SK-N-MC (cell line): ENCODE data around the gene DNAJA4.

Experiments
- DNase-seq: peaks from one replicate; pipeline ENCODE4 v3.0.0-alpha.2; 2011; ENCODE audit warnings: low read depth, low spot score
- H3K27ac ChIP-seq: fragments of 200-600 bp; sonication (generic); 2 replicates; pipeline ENCODE4 v1.5.1; 2016; ENCODE audit warnings: mixed run types
- H3K36me3 ChIP-seq: fragments of 200-600 bp; sonication (generic); 2 replicates; pipeline ENCODE4 v1.6.1; 2017; ENCODE audit warnings: antibody characterized with exemption, low read length, mixed read lengths; ENCODE audit not compliant: insufficient read depth
- H3K4me3 ChIP-seq: fragments of 200-600 bp; sonication (generic); 2 replicates; pipeline ENCODE4 v1.5.1; 2016
- H3K9ac ChIP-seq: fragments of 200-600 bp; sonication (generic); 2 replicates; pipeline ENCODE4 v1.8.0; 2017; ENCODE audit warnings: mixed run types, mixed read lengths; ENCODE audit not compliant: insufficient read length
- H3K9me3 ChIP-seq: fragments of 200-600 bp; sonication (generic); 2 replicates; pipeline ENCODE4 v1.6.1; 2017; ENCODE audit warnings: low read depth, mild to moderate bottlenecking, antibody characterized with exemption, low read length, moderate library complexity, mixed read lengths
- EZH2 ChIP-seq: fragments of 200-600 bp; sonication (generic); IDR thresholded peaks from one replicate; pipeline ENCODE4 v1.6.1; 2017; ENCODE audit warnings: antibody characterized with exemption
- FOXP2 ChIP-seq: optimal IDR thresholded peaks from 2 replicates; pipeline ENCODE3; 2011; ENCODE audit warnings: mild to moderate bottlenecking, moderate library complexity; ENCODE audit not compliant: insufficient read depth; ENCODE audit errors: extremely low read length, control extremely low read depth
- POLR2AphosphoS5 ChIP-seq: IDR thresholded peaks from 2 replicates; pipeline ENCODE4 v1.6.1; 2012; ENCODE audit warnings: mild to moderate bottlenecking, low read depth, low read length, borderline replicate concordance

Gene DNAJA4

GRCh38 chr15:78329625-78330024 is 65.3 kb downstream of the DNAJA4 start:
- H3K9ac ChIP-seq, result no peak overlapping the region

More at GRCh38 chr15:78329625-78330024, 65.3 kb downstream of the DNAJA4 start:
- Histone ChIP-seq H3K4me3 (no peak overlapping the region), H3K9me3 (no peaks in the 10 kb centered on the region), H3K36me3 (no peaks in the 10 kb centered on the region), H3K27ac (no peak overlapping the region)
- TF ChIP-seq POLR2AphosphoS5, result no peak
- TF ChIP-seq FOXP2, result no peak
- TF ChIP-seq EZH2, result no peak
- DNase-seq, result no peak
